Upper lobe of left lung (tissue), 6 donors: ENCODE results near the gene SSNA1. TPM values are rescaled to one million over a fixed set of nuclear protein-coding genes. Genes with fewer than 3 reads are reported as not detected.

Experiments
- ATAC-seq, 2 donors: fragments of 200-7000 bp; cut with Tn5 transposase; one replicate each; pipeline ENCODE4 v1.9.1; 2022; ENCODE audit warnings: mild to moderate bottlenecking in 2 of 2, moderate library complexity in 2 of 2; ENCODE audit not compliant: low FRiP score in 2 of 2
- DNase-seq, 2 donors: peaks; one replicate each; pipeline ENCODE4 v3.0.0-alpha.2; 2019 to 2020
- H3K27ac ChIP-seq, 4 donors: fragments of 200-600 bp; sonication (generic); one replicate each; pipeline ENCODE4 v1.5.1; 2016 to 2019
- H3K27me3 ChIP-seq, 4 donors: fragments of 200-600 bp; sonication (generic); one replicate each; pipeline ENCODE4 v1.5.1; 2017 to 2019
- H3K36me3 ChIP-seq, 4 donors: fragments of 200-600 bp; sonication (generic); one replicate each; pipeline ENCODE4 v1.5.1; 2016 to 2019
- H3K4me1 ChIP-seq, 4 donors: fragments of 200-600 bp; sonication (generic); one replicate each; pipeline ENCODE4 v1.5.1; 2018 to 2019
- H3K4me3 ChIP-seq, 4 donors: fragments of 200-600 bp; sonication (generic); one replicate each; pipeline ENCODE4 v1.5.1; 2017 to 2019; ENCODE audit warnings: mild to moderate bottlenecking in 2 of 4, moderate library complexity in 1 of 4
- H3K9me3 ChIP-seq, 4 donors: fragments of 200-600 bp; sonication (generic); one replicate each; pipeline ENCODE4 v1.5.1; 2018 to 2019
- CTCF ChIP-seq, 6 experiments: fragments of 450-650 bp in 4 of 6; fragments of 200-600 bp in 2 of 6; sonication (generic) in 2 of 6; IDR thresholded peaks; one replicate each; pipeline ENCODE4 v1.5.1; 2016 to 2019; ENCODE audit warnings: antibody characterized with exemption in 6 of 6
- EP300 ChIP-seq, 4 donors: sonication (generic); formaldehyde crosslinking; IDR thresholded peaks; one replicate each; pipeline ENCODE4 v1.5.1; 2017; ENCODE audit warnings: antibody characterized with exemption in 4 of 4, control low read depth in 2 of 4
- POLR2A ChIP-seq, 4 donors: fragments of 450-650 bp; IDR thresholded peaks; one replicate each; pipeline ENCODE4 v1.5.1; 2016 to 2017; ENCODE audit warnings: antibody characterized with exemption in 4 of 4, mild to moderate bottlenecking in 2 of 4
- POLR2AphosphoS5 ChIP-seq, 2 donors: sonication (generic); formaldehyde crosslinking; IDR thresholded peaks; one replicate each; pipeline ENCODE4 v1.5.1; 2017; ENCODE audit warnings: antibody characterized with exemption in 2 of 2
- WGBS, 2 donors: methylation state at CpG; one replicate each; pipeline ENCODE4 v1.1.5; 2017 to 2018; 5-methylcytosine and 5-hydroxymethylcytosine counted together
- total RNA-seq, 6 donors: library from RNA; depleted of rRNA in 4 of 6; stranded (reverse); fragments of >200 nt in 4 of 6; gene quantifications; one replicate each; pipeline versions ENCODE4 v1.1.0 to v1.2.1, GENCODE V29; 2016 to 2021
- donor health status: DM: no; HTN: no; CAD: no; lungs with moderate emphysema.
- donor health status: DM: no; HTN: yes; CAD: no; lungs with severe emphysema.

The SSNA1 gene
- total RNA-seq, 6 donors from 2014 or later: 39.8 to 110 (median 73.0) TPM

GRCh38 chr9:137140151-137141012 is 48.1 kb upstream of the SSNA1 start:
- Histone ChIP-seq H3K4me3 (no peak overlapping the region), H3K9me3 (no peaks in the 10 kb centered on the region), H3K4me1 (peaks cover 0 to 13% (median 5%) of the 10 kb centered on the region in 4 donors), H3K27ac (no peak overlapping the region), H3K36me3 (no peaks in the 10 kb centered on the region), H3K27me3 (peaks cover 0 to 57% (median 19%) of the 10 kb centered on the region in 4 donors)
- no peak for TF ChIP-seq POLR2A (IDR thresholded peaks at IDR 0.05)
- TF ChIP-seq POLR2AphosphoS5 (IDR thresholded peaks at IDR 0.05): no peak
- TF ChIP-seq EP300 (IDR thresholded peaks at IDR 0.05): no peak
- TF ChIP-seq CTCF (IDR thresholded peaks at IDR 0.05): no peak
- WGBS, 2 donors: 66 to 74% methylated on average over 18 to 20 of the region's 26 CpGs
- ATAC-seq (no peak), DNase-seq (peak in 1 of 2 donors; percentile 62)

DNA sequence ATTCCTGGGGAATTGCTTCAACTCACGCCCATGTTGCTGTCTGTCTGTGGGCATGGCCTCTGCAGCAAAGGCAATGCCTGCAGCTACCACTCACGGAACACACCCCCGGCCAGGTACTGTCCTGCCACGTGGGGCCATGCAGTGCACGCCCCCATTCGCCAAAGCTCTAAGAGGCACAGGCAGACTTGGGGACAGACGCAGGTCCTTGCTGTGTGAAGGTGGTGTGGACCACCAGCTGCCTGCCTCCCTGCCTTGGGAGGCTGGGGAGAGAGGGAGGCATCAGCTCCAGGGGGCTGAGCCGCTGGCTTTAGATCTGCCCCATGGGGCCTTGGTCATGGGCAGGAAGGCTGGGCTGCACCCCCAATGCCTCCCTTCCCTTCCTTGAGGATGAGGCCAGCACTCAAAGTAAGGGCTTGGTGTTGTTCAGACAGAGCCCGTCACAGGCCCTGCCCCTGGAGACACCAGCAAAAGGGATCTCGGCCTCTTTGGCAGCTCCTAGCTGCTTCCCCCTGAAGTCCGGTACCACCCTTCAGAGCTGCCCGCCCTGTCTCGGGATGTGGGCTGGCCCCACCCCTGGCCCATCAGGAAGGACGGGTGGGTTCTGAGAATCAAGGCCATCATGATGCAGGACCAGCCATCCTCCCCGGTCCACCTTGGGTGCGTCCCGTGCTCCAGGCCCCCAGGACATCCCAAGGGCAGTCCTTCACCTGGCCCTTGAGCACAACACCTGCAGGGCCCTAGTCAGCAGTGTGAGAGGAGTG is 47.2 kb upstream of the SSNA1 start:
- Histone ChIP-seq H3K27me3 (peaks cover 0 to 56% (median 19%) of the 10 kb centered on the region in 4 donors), H3K9me3 (no peaks in the 10 kb centered on the region), H3K36me3 (no peaks in the 10 kb centered on the region), H3K4me3 (no peak overlapping the region), H3K27ac (no peak overlapping the region), H3K4me1 (peaks cover 0 to 13% (median 5%) of the 10 kb centered on the region in 4 donors)
- TF ChIP-seq POLR2A (IDR thresholded peaks at IDR 0.05): no peak
- TF ChIP-seq POLR2AphosphoS5 (IDR thresholded peaks at IDR 0.05): no peak
- TF ChIP-seq CTCF (IDR thresholded peaks at IDR 0.05): no peak
- no peak for TF ChIP-seq EP300 (IDR thresholded peaks at IDR 0.05)
- 76 to 77% methylated on average over 8 to 15 of the region's 17 CpGs for WGBS, 2 donors
- ATAC-seq (no peak), DNase-seq (peak in 1 of 2 donors; percentile 52)

- DNase-seq (peak in 1 of 2 donors; percentile 63), ATAC-seq (peak in 1 of 2 donors; percentile 12)
- 77 to 83% methylated on average over 17 to 21 of the region's 24 CpGs for WGBS, 2 donors
- TF ChIP-seq POLR2AphosphoS5 (IDR thresholded peaks at IDR 0.05) (no peak), POLR2A (IDR thresholded peaks at IDR 0.05) (no peak), EP300 (IDR thresholded peaks at IDR 0.05) (no peak), CTCF (IDR thresholded peaks at IDR 0.05) (no peak)
- no peak overlapping the region for H3K4me3 ChIP-seq
- H3K4me1 ChIP-seq: peaks cover 0 to 13% (median 5%) of the 10 kb centered on the region in 4 donors
- no peak overlapping the region for H3K27ac ChIP-seq
- no peaks in the 10 kb centered on the region for H3K9me3 ChIP-seq
- no peaks in the 10 kb centered on the region for H3K36me3 ChIP-seq
- peaks cover 0 to 53% (median 16%) of the 10 kb centered on the region in 4 donors for H3K27me3 ChIP-seq
Measured at GRCh38 chr9:137141976-137142936, 46.2 kb upstream of the SSNA1 start.

DNA sequence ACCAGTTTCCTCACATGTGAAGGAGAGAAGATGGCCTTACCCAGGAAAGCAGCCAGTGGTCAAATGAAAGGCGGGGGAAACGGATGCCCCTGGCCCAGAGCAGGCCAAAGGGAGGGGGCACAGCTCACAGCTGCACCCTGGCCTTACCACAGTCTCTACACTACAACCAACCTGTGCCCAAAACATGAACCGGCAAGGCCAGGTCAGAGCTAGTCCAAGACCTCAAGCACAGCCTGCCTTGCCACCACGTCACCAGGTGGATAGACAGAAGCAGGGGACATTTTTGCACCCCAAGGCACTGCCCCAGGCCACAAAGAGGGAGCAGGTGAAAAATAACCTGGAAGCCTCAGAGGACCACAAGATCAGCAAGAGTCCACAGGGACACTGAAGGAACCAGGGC is 45.0 kb upstream of the SSNA1 start:
- WGBS, 2 donors: 56 to 61% methylated on average over 4 of the region's 4 CpGs
- no peaks in the 10 kb centered on the region for H3K9me3 ChIP-seq
- H3K27ac ChIP-seq: no peak overlapping the region
- DNase-seq: no peak
- H3K4me1 ChIP-seq: peaks cover 0 to 9% (median 5%) of the 10 kb centered on the region in 4 donors
- no peak for ATAC-seq
- peaks cover 0 to 44% (median 7%) of the 10 kb centered on the region in 4 donors for H3K27me3 ChIP-seq
- H3K36me3 ChIP-seq: no peaks in the 10 kb centered on the region
- no peak for TF ChIP-seq CTCF (IDR thresholded peaks at IDR 0.05)
- TF ChIP-seq EP300 (IDR thresholded peaks at IDR 0.05): no peak
- TF ChIP-seq POLR2AphosphoS5 (IDR thresholded peaks at IDR 0.05): no peak
- no peak for TF ChIP-seq POLR2A (IDR thresholded peaks at IDR 0.05)
- no peak overlapping the region for H3K4me3 ChIP-seq
